Measurements from ENCODE around the gene GJD3.

GRCh38 chr17:40317345-40317873, 47.1 kb downstream of the GJD3 start:
- TF ChIP-seq POLR2A (IDR thresholded peaks at IDR 0.05; ENCODE audit: low read length) (no peak), GATA1 (IDR thresholded peaks at IDR 0.05; ENCODE audit: low read depth, low read length) (no peak)

Data from erythroblast (primary cell).